Stomach (tissue), 9 donors: Measurements from ENCODE around the gene SIK3. TPM values are rescaled to one million over a fixed set of nuclear protein-coding genes. Genes with fewer than 3 reads are reported as not detected.

ENCODE experiments used
- DNase-seq, 2 donors: peaks; one replicate each; pipeline versions ENCODE4 v3.0.0 to v3.0.0-alpha.2; 2013 to 2019
- H3K27ac ChIP-seq, 5 donors: fragments of 200-600 bp in 4 of 5; sonication (generic) in 4 of 5; one replicate each; pipeline ENCODE4 v1.5.1; 2013 to 2019; ENCODE audit warnings: mild to moderate bottlenecking in 1 of 5, moderate library complexity in 1 of 5
- H3K27me3 ChIP-seq, 3 donors: fragments of 200-600 bp; sonication (generic); one replicate each; pipeline ENCODE4 v1.5.1; 2017 to 2019; ENCODE audit warnings: mixed run types in 1 of 3
- H3K36me3 ChIP-seq, 4 donors: fragments of 200-600 bp; sonication (generic); 1 replicate in 3 of 4; 2 replicates in 1 of 4; pipeline ENCODE4 v1.5.1; 2016 to 2019
- H3K4me1 ChIP-seq, 4 donors: fragments of 200-600 bp; sonication (generic); one replicate each; pipeline ENCODE4 v1.5.1; 2016 to 2019
- H3K4me3 ChIP-seq, 4 donors: fragments of 200-600 bp; sonication (generic) in 3 of 4; one replicate each; pipeline ENCODE4 v1.5.1; 2016 to 2019; ENCODE audit warnings: mild to moderate bottlenecking in 1 of 4
- H3K9me3 ChIP-seq, 4 donors: fragments of 200-600 bp; sonication (generic); one replicate each; pipeline ENCODE4 v1.5.1; 2016 to 2019
- EP300 ChIP-seq: sonication (generic); formaldehyde crosslinking; IDR thresholded peaks from one replicate; pipeline ENCODE4 v1.6.1; 2017; ENCODE audit warnings: antibody characterized with exemption
- POLR2A ChIP-seq, 4 donors: fragments of 450-650 bp; IDR thresholded peaks; one replicate each; pipeline ENCODE4 v1.6.1; 2016; ENCODE audit warnings: antibody characterized with exemption in 4 of 4, control low read depth in 2 of 4, mild to moderate bottlenecking in 1 of 4, moderate library complexity in 1 of 4
- POLR2AphosphoS5 ChIP-seq, 3 donors: sonication (generic); formaldehyde crosslinking; IDR thresholded peaks; one replicate each; pipeline ENCODE4 v1.6.1; 2016; ENCODE audit warnings: antibody characterized with exemption in 3 of 3
- WGBS, 5 donors: extraction: QIAGEN DNeasy Blood & Tissue Kit in 3 of 5; methylation state at CpG; one replicate each; pipeline versions ENCODE4 v1.1.5 to v1.1.7; 2013 to 2018; 5-methylcytosine and 5-hydroxymethylcytosine counted together
- intact Hi-C: fragments of 100-400 bp; cut with DNase I; formaldehyde crosslinking; loops from one replicate; pipeline ENCODE4 v1.15.1; 2023; ENCODE audit warnings: low total_unique reads
- polyA plus RNA-seq, 3 donors: library from polyadenylated mRNA; stranded (reverse); fragments of 200-250 nt; gene quantifications; one replicate each; pipeline ENCODE4 v1.2.3, GENCODE V29; 2013
- total RNA-seq, 5 donors: library from RNA; depleted of rRNA; stranded (reverse); fragments of >200 nt; gene quantifications; one replicate each; pipeline versions ENCODE4 v1.1.0 to v1.2.3, GENCODE V29; 2014 to 2016
- TF ChIP-seq, protein P1 (sequence below), 7 experiments: fragments of 450-650 bp in 4 of 7; fragments of 200-600 bp in 3 of 7; sonication (generic) in 3 of 7; IDR thresholded peaks; one replicate each; pipeline ENCODE4 v1.5.1; 2016 to 2019; ENCODE audit warnings: antibody characterized with exemption in 7 of 7, control low read depth in 2 of 7, mild to moderate bottlenecking in 1 of 7
- donor health status: healthy with polysubstance abuse.
- donor health status: Bipolar disorder and iron deficiency.
- donor health status: healthy.

Gene SIK3
- total and polyA plus RNA-seq, 8 donors = 6.5 to 97.8 (median 23.7) TPM

- Histone ChIP-seq H3K4me1 (peaks cover 25 to 87% (median 55%) of the 10 kb centered on the region in 4 donors), H3K36me3 (no peaks in the 10 kb centered on the region), H3K27ac (peak overlapping the region in 4 of 5 donors; percentile 38 to 100 (median 94)), H3K4me3 (no peak overlapping the region), H3K27me3 (no peaks in the 10 kb centered on the region), H3K9me3 (no peaks in the 10 kb centered on the region)
- WGBS, 5 donors = 13 to 24% (median 13%) methylated on average over 4 of the region's 4 CpGs
- peak in 1 of 2 donors; percentile 49 for DNase-seq
- intact Hi-C loops = no loop called here
- TF ChIP-seq POLR2A (IDR thresholded peaks at IDR 0.05) = no peak
- TF ChIP-seq, protein P1, sequence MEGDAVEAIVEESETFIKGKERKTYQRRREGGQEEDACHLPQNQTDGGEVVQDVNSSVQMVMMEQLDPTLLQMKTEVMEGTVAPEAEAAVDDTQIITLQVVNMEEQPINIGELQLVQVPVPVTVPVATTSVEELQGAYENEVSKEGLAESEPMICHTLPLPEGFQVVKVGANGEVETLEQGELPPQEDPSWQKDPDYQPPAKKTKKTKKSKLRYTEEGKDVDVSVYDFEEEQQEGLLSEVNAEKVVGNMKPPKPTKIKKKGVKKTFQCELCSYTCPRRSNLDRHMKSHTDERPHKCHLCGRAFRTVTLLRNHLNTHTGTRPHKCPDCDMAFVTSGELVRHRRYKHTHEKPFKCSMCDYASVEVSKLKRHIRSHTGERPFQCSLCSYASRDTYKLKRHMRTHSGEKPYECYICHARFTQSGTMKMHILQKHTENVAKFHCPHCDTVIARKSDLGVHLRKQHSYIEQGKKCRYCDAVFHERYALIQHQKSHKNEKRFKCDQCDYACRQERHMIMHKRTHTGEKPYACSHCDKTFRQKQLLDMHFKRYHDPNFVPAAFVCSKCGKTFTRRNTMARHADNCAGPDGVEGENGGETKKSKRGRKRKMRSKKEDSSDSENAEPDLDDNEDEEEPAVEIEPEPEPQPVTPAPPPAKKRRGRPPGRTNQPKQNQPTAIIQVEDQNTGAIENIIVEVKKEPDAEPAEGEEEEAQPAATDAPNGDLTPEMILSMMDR (IDR thresholded peaks at IDR 0.05) = no peak
- no peak for TF ChIP-seq POLR2AphosphoS5 (IDR thresholded peaks at IDR 0.05)
- TF ChIP-seq EP300 = no peak
These were observed 3.5 kb downstream of the SIK3 start for GRCh38 chr11:117094776-117095175.

DNA sequence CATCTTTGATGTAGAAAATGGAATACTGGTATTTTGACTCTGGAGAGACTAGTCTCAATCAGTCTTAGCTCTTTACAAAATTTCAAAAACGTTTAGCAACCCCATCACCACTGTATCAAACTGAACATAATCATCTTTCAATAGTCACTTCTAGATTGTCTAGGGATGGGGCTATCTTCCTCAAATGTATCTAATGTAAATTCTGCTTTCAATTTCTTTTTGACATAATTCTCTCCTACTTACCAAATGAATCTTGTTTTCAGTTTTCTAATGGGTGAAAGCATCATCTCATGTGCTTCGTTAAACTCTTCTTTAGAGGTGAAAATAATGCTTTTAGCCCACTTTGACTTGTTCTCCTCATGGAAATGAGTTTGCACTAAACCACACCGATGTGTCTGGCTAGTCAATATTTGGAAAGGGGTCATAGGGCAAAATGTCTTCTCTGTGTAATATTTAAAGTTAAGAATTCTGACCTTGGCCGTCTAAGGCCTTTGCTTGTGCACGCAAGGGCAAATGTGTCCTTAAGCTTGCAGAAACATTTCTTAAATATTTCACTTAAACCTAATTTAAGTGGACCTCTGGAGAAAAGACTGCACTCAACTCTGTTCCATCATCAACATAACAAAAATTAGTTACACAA is 5.2 kb downstream of the SIK3 start:
- TF ChIP-seq, protein P1 (IDR thresholded peaks at IDR 0.05) = no peak
- no peak for TF ChIP-seq EP300
- TF ChIP-seq POLR2AphosphoS5 (IDR thresholded peaks at IDR 0.05) = no peak
- TF ChIP-seq POLR2A (IDR thresholded peaks at IDR 0.05) = no peak
- intact Hi-C loops = no loop called here
- Histone ChIP-seq H3K9me3 (no peaks in the 10 kb centered on the region), H3K4me3 (no peak overlapping the region), H3K36me3 (no peaks in the 10 kb centered on the region), H3K27ac (peak overlapping the region in 3 of 5 donors; percentile 34 to 100 (median 60)), H3K27me3 (no peaks in the 10 kb centered on the region), H3K4me1 (peaks cover 25 to 92% (median 53%) of the 10 kb centered on the region in 4 donors)
- DNase-seq = no peak
- WGBS, 5 donors = 24 to 38% (median 36%) methylated on average over 5 of the region's 5 CpGs

DNA sequence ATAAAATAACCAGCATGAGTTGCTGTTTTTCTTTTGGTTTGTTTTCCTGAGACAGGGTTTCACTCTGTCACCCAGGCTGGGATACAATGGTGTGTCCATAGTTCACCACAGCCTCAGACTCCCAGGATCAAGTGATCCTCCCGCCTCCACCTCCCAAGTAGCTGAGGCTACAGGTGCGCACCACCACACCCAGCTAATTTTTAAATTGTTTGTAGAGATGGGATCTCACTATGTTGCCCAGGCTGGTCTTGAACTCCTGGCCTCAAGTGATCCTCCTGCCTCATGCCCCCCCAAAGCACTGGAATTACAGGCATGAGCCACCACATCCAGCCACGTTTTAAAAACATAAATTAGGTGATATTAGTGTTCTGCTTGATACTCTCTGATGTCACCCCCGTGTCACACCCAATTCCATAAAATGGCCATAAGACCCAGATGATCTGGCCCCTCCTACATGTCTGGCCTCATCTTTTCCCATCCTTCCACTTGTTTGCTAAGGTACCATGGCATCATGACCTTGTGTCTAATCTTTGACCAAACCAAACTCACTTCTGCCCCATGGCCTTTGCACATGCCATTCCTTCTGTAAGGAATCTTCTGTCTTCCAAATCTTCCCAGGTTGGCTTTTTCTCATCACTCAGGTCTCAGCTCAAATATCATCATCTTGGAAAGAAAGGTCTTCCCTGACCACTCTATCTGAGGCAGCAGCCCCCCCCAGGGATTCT is 6.3 kb downstream of the SIK3 start:
- WGBS, 5 donors = 94 to 99% (median 94%) methylated on average over 4 of the region's 4 CpGs
- Histone ChIP-seq H3K4me3 (no peak overlapping the region), H3K9me3 (no peaks in the 10 kb centered on the region), H3K4me1 (peaks cover 25 to 98% (median 54%) of the 10 kb centered on the region in 4 donors), H3K27me3 (no peaks in the 10 kb centered on the region), H3K36me3 (no peaks in the 10 kb centered on the region), H3K27ac (peak overlapping the region in 3 of 5 donors; percentile 20 to 100 (median 34))
- no peak for TF ChIP-seq POLR2AphosphoS5 (IDR thresholded peaks at IDR 0.05)
- no peak for TF ChIP-seq POLR2A (IDR thresholded peaks at IDR 0.05)
- TF ChIP-seq EP300 = no peak
- TF ChIP-seq, protein P1 (IDR thresholded peaks at IDR 0.05) = no peak
- intact Hi-C loops = no loop called here
- DNase-seq = no peak

DNA sequence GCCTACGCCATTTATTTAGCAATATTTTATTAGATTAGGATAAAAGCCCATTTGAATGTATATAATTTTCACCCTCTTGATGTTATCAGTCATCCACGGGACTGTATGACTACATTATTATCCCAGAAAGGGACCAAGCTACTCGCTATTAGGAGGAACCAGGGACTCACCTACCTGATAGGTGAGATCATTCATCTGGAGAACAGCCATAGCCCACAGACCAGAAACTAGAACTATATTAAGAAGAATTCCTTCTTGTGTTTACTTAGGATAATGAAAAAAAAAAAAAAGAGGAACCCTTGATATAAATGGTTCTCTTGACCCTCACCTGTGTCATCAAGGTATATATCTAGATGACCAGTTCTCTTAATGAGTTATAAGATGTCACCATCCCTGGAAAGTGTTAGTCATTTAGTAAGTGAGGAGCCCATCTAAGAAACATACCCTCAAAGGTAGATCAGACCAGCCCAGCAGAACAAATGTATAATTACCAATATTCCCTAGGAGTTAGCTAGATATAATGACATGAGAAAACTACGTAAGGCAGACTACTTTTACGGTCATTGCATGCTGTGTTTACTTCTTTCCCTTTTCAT is 8.0 kb downstream of the SIK3 start:
- Histone ChIP-seq H3K9me3 (no peaks in the 10 kb centered on the region), H3K36me3 (no peaks in the 10 kb centered on the region), H3K4me3 (no peak overlapping the region), H3K27ac (peak overlapping the region in 2 of 5 donors; percentile 9 to 53), H3K27me3 (no peaks in the 10 kb centered on the region), H3K4me1 (peaks cover 8 to 98% (median 47%) of the 10 kb centered on the region in 4 donors)
- DNase-seq = no peak
- no peak for TF ChIP-seq POLR2A (IDR thresholded peaks at IDR 0.05)
- TF ChIP-seq, protein P1 (IDR thresholded peaks at IDR 0.05) = no peak
- TF ChIP-seq POLR2AphosphoS5 (IDR thresholded peaks at IDR 0.05) = no peak
- no peak for TF ChIP-seq EP300
- 58 to 76% (median 69%) methylated on average over 5 of the region's 5 CpGs for WGBS, 5 donors
- intact Hi-C loops = no loop called here
